Pancreas (tissue), 10 donors: ENCODE data around the gene MOSPD3. TPM values are rescaled to one million over a fixed set of nuclear protein-coding genes. Genes with fewer than 3 reads are reported as not detected.
"Not testable (repeated sequence)": the region's sequence is repeated elsewhere in the genome, so short reads cannot be mapped to it uniquely, and the experiment has no call there.

Experiments used
- ATAC-seq, 4 donors: fragments of 200-7000 bp; cut with Tn5 transposase; one replicate each; pipeline versions ENCODE4 v1.8.0 to v1.9.1; 2020; ENCODE audit warnings: mild to moderate bottlenecking in 4 of 4, moderate library complexity in 4 of 4
- DNase-seq, 6 donors: peaks; one replicate each; pipeline ENCODE4 v3.0.0-alpha.2; 2020
- FAIRE-seq: peaks from 2 replicates; lab custom pipeline; 2012; peaks lifted over from hg19 to GRCh38; lab: Jason Lieb, UNC
- H3K27ac ChIP-seq, 4 donors: fragments of 200-600 bp; sonication (generic); 1 replicate in 3 of 4; 2 replicates in 1 of 4; pipeline versions ENCODE4 v1.5.0 to v1.8.0; 2020
- H3K27me3 ChIP-seq, 4 donors: fragments of 200-600 bp; one replicate each; pipeline ENCODE4 v1.8.0; 2021
- H3K36me3 ChIP-seq, 3 donors: fragments of 200-600 bp; sonication (generic) in 1 of 3; one replicate each; pipeline versions ENCODE4 v1.5.0 to v1.8.0; 2020 to 2021
- H3K4me1 ChIP-seq, 3 donors: fragments of 200-600 bp; one replicate each; pipeline ENCODE4 v1.8.0; 2021
- H3K4me3 ChIP-seq, 4 donors: fragments of 200-600 bp; sonication (generic) in 2 of 4; one replicate each; pipeline versions ENCODE4 v1.5.0 to v1.8.0; 2020 to 2021
- H3K9me3 ChIP-seq, 4 donors: fragments of 200-600 bp; one replicate each; pipeline ENCODE4 v1.8.0; 2021
- WGBS, 2 donors: extraction: QIAGEN DNeasy Blood & Tissue Kit; methylation state at CpG; one replicate each; pipeline ENCODE4 v1.1.7; 2013; 5-methylcytosine and 5-hydroxymethylcytosine counted together
- intact Hi-C, 3 donors: fragments of 100-400 bp; cut with DNase I; formaldehyde crosslinking; loops; one replicate each; pipeline versions ENCODE4 v1.11.1 to v1.14.2; 2022
- polyA plus RNA-seq, 2 donors: library from polyadenylated mRNA; stranded (reverse); fragments of 200-250 nt; gene quantifications; one replicate each; pipeline ENCODE4 v1.2.3, GENCODE V29; 2013
- total RNA-seq, 6 donors: library from RNA; stranded (reverse); fragmentation: NEBNext Ultra II Directional in 4 of 6; extraction: Animal tissue kit (Norgen Biotek cat#: 25700) in 4 of 6; gene quantifications; one replicate each; pipeline versions ENCODE4 v1.2.1 to v1.2.4, GENCODE V29; 2021 to 2023
- TF ChIP-seq, protein P1 (sequence below), 4 donors: fragments of 200-600 bp; sonication (generic) in 3 of 4; IDR thresholded peaks; one replicate each; pipeline versions ENCODE4 v1.5.0 to v1.8.0; 2021; ENCODE audit warnings: antibody characterized with exemption in 4 of 4
- donor health status: healthy with polysubstance abuse.
- donor health status: DM: no; HTN: no; CAD: no; lungs with moderate emphysema.
- donor health status: DM: no; HTN: no; CAD: no.
- donor health status: control.
- donor health status: control.
- donor health status: Bipolar disorder and iron deficiency.
- donor health status: DM: yes; HTN: yes; CAD: no.
- donor health status: DM: no; HTN: no; CAD: no.
- donor health status: DM: no; HTN: no; CAD: no.
- donor health status: DM: yes; HTN: yes; CAD: no.

The MOSPD3 gene
- total RNA-seq (10 to 100 TPM in 3 of 6 donors, 1 to 10 TPM in 3; 6.8 to 10.7 (median 9.0) TPM), polyA plus RNA-seq (10 to 100 TPM; 14.8 to 19.7 TPM)

DNA sequence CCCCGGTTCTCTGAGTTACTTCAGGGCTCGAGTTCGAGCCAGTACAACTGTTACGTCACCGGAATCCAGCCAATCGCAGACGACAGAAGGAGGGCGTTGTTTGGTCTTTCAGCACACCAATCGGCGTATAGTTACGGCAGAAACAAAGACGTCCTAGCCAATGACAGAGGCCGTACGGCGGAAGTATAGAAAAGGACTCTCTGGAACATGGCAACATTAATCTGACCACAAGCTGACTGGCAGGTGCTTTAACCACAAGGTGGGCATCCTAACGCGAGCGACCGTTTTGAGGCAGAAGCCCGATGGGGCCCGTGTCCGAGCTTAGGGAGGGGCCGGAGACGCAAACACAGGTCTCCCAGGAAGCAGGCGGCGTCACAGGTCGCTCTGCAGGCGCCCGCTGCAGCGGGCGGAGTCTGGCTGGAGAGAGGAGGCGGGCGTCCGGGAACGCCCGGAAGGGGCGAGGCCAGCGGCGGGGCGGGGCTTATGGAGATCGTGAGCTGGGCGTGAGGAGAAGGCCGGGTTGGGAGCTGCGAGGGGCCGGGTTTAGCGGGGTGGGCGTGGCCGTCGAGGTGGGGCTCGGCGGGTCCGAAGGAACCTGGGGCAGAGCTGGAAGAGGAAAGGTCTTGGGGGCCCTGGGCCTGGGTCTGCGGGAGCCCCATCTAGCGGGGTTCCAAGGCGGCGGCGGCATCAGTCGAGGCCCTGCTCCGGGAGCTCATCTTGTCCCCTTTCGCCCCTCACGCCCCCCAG, at the start of gene MOSPD3:
Gene MOSPD3 (plus strand): TSS at position 558 of the 747 bp plus-strand sequence. CDS start 252 bp downstream, outside the sequence.
- 0 to 1% methylated on average over 55 to 61 of the region's 61 CpGs for whole genome bisulfite sequencing, 2 donors
- FAIRE-seq: peak; percentile 98
- peak; percentile 98 to 99 (median 99) for DNase-seq
- peaks cover 0 to 5% (median 0%) of the 10 kb centered on the region in 3 donors for H3K4me1 ChIP-seq
- TF ChIP-seq, protein P1, sequence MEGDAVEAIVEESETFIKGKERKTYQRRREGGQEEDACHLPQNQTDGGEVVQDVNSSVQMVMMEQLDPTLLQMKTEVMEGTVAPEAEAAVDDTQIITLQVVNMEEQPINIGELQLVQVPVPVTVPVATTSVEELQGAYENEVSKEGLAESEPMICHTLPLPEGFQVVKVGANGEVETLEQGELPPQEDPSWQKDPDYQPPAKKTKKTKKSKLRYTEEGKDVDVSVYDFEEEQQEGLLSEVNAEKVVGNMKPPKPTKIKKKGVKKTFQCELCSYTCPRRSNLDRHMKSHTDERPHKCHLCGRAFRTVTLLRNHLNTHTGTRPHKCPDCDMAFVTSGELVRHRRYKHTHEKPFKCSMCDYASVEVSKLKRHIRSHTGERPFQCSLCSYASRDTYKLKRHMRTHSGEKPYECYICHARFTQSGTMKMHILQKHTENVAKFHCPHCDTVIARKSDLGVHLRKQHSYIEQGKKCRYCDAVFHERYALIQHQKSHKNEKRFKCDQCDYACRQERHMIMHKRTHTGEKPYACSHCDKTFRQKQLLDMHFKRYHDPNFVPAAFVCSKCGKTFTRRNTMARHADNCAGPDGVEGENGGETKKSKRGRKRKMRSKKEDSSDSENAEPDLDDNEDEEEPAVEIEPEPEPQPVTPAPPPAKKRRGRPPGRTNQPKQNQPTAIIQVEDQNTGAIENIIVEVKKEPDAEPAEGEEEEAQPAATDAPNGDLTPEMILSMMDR (IDR thresholded peaks at IDR 0.05): no peak
- ATAC-seq: peak; percentile 95 to 98 (median 96)
- H3K27me3 ChIP-seq: no peaks in the 10 kb centered on the region
- peak within 1 kb of the TSS; percentile 70 to 80 (median 74) for H3K4me3 ChIP-seq
- H3K9me3 ChIP-seq: no peaks in the 10 kb centered on the region
- intact Hi-C loops: no loop called here
- H3K27ac ChIP-seq: peak within 1 kb of the TSS; percentile 91 to 99 (median 96)
- no peaks in the 10 kb centered on the region for H3K36me3 ChIP-seq

DNA sequence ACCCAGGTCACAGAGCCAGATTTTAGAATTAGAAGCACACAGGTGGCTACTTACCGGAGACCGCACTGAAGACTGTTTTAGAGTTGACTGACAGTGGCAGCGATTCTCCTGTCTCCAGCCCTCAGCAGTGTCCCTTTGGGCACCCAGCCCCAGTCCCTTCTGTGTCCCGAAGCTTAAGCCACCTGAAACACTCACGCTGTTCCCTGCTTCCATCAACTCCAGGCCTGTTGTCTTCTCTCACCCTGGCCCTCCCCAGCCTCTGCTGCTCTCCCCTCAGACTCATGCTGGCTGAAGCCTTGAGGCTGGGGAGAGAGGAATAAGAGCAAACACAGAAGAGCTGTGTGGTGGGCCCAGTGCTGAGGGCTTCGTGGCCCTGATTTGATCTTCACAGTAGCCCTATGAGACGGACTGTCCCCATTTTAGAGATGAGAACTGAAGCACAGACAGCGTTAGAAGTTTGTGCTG, 49.2 kb upstream of the MOSPD3 start:
- Histone ChIP-seq H3K4me3 (no peak overlapping the region), H3K27ac (no peak overlapping the region), H3K36me3 (peaks cover 0 to 4% (median 0%) of the 10 kb centered on the region in 3 donors), H3K9me3 (no peaks in the 10 kb centered on the region), H3K4me1 (peaks cover 7 to 18% (median 17%) of the 10 kb centered on the region in 3 donors), H3K27me3 (no peaks in the 10 kb centered on the region)
- DNase-seq: peak in 2 of 6 donors; percentile 15 to 33
- TF ChIP-seq, protein P1 (IDR thresholded peaks at IDR 0.05): no peak
- WGBS, 2 donors: 88 to 95% methylated on average over 8 of the region's 8 CpGs
- ATAC-seq: no peak
- no peak for FAIRE-seq
- intact Hi-C loops: loop anchor here in 2 of 3 donors (5.0 to 10.0 kb wide), 4 partner anchors 91 to 129 kb away; partner anchors contain the start of gene GIGYF1 (in 1 of the 2)

DNA sequence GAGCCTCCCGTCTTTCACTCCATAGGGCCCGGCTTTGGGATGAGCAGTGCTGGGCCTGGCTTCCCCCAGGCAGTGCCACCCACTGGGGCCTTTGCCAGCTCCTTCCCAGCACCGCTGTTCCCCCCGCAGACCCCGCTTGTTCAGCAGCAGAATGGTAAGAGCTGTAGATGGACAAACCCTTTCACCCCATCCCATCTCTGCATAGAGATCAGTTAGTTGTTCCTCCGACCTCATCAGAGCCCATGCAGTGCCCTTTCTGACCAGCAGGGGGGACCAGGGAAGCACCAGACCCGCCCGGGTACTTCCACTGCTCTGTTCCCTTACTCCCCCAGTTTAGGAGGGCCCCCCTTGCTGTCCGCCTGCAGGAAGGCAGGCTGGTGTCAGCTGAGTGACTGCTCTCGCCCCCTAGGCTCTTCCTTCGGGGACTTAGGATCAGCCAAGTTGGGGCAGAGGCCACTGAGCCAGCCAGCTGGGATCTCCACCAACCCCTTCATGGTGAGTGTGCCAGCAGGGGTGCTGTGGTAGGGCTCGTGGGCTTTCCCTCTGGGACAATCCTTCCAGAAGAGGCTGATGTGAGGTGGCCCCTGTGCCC, 48.4 kb upstream of the MOSPD3 start:
- intact Hi-C loops: loop anchor here in 2 of 3 donors (5.0 to 10.0 kb wide), 4 partner anchors 92 to 128 kb away; partner anchors contain the start of gene GIGYF1 (in 1 of the 2)
- no peak for FAIRE-seq
- Histone ChIP-seq H3K4me3 (no peak overlapping the region), H3K36me3 (peaks cover 0 to 4% (median 0%) of the 10 kb centered on the region in 3 donors), H3K27ac (no peak overlapping the region), H3K9me3 (no peaks in the 10 kb centered on the region), H3K4me1 (peaks cover 11 to 25% (median 19%) of the 10 kb centered on the region in 3 donors), H3K27me3 (no peaks in the 10 kb centered on the region)
- DNase-seq: peak; percentile 66 to 96 (median 85)
- ATAC-seq: peak; percentile 32 to 58 (median 50)
- TF ChIP-seq, protein P1 (IDR thresholded peaks at IDR 0.05): peak; percentile 80 to 98 (median 92)
- 31 to 37% methylated on average over 12 of the region's 12 CpGs for WGBS, 2 donors

- peaks cover 13 to 23% (median 17%) of the 10 kb centered on the region in 3 donors for H3K4me1 ChIP-seq
- not testable (repeated sequence) for H3K36me3 ChIP-seq, H3K9me3 ChIP-seq, DNase-seq, FAIRE-seq, H3K27me3 ChIP-seq, H3K27ac ChIP-seq, H3K4me3 ChIP-seq, ATAC-seq
- intact Hi-C loops: loop anchor here in 2 of 3 donors (5.0 to 10.0 kb wide), 4 partner anchors 92 to 128 kb away; partner anchors contain the start of gene GIGYF1 (in 1 of the 2)
- WGBS, 2 donors: 85 to 86% methylated on average over 6 of the region's 6 CpGs
These were observed 47.9 kb upstream of the MOSPD3 start for GRCh38 chr7:100564405-100564804.

DNA sequence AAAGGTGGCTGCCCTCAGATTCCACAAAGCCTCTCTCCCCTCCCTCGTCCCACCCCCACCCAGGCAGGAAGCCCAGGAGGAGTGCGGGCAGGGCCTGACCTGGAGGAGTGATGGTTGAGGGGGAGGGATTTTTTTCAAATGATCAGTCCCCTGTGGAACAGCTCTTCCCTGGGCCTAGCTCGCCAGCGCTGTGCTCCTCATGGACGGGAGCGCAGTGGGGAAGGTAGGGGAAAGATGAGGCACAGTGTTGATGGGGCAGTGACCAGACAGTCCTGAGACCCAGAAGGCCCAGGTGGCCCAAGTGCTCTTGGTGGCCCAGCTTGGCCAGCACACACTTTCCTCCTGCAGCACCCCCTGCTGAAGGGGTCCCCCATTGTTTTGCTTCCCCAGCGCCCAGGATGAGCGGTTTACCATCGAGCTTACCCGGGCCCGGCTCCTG, 47.2 kb upstream of the MOSPD3 start:
- Histone ChIP-seq H3K4me3 (no peak overlapping the region), H3K36me3 (peaks cover 0 to 4% (median 0%) of the 10 kb centered on the region in 3 donors), H3K27me3 (no peaks in the 10 kb centered on the region), H3K4me1 (peaks cover 20 to 24% (median 20%) of the 10 kb centered on the region in 3 donors), H3K9me3 (no peaks in the 10 kb centered on the region), H3K27ac (no peak overlapping the region)
- WGBS, 2 donors: 93 to 97% methylated on average over 11 of the region's 11 CpGs
- intact Hi-C loops: loop anchor here in 1 of 3 donors (10.0 kb wide), 1 partner anchor 120 kb away; no protein-coding TSS in a partner anchor
- ATAC-seq: no peak
- FAIRE-seq: no peak
- DNase-seq: peak in 2 of 6 donors; percentile 16 to 31
- TF ChIP-seq, protein P1 (IDR thresholded peaks at IDR 0.05): no peak
